Uterus (tissue), 4 donors: ENCODE measurements around the gene ST8SIA2. TPM values are rescaled to one million over a fixed set of nuclear protein-coding genes. Genes with fewer than 3 reads are reported as not detected.

Experiments
- DNase-seq, 2 donors: peaks; one replicate each; pipeline ENCODE4 v3.0.0-alpha.2; 2019 to 2020
- H3K27ac ChIP-seq, 2 donors: fragments of 200-600 bp; sonication (generic); 1 replicate in 1 of 2; 2 replicates in 1 of 2; pipeline ENCODE4 v1.5.1; 2016 to 2018
- H3K27me3 ChIP-seq, 2 donors: fragments of 200-600 bp; sonication (generic); one replicate each; pipeline ENCODE4 v1.5.1; 2018 to 2019; ENCODE audit warnings: control low read depth in 1 of 2
- H3K36me3 ChIP-seq, 2 donors: fragments of 200-600 bp; sonication (generic); one replicate each; pipeline ENCODE4 v1.5.1; 2019; ENCODE audit warnings: control low read depth in 1 of 2
- H3K4me1 ChIP-seq, 2 donors: fragments of 200-600 bp; sonication (generic); one replicate each; pipeline ENCODE4 v1.5.1; 2018 to 2019; ENCODE audit warnings: control low read depth in 1 of 2
- H3K4me3 ChIP-seq, 2 donors: fragments of 200-600 bp; sonication (generic); 1 replicate in 1 of 2; 2 replicates in 1 of 2; pipeline ENCODE4 v1.5.1; 2018 to 2019; ENCODE audit warnings: mild to moderate bottlenecking in 1 of 2
- H3K9me3 ChIP-seq, 2 donors: fragments of 200-600 bp; sonication (generic); one replicate each; pipeline ENCODE4 v1.5.1; 2019; ENCODE audit warnings: control low read depth in 1 of 2
- CTCF ChIP-seq, 4 experiments: fragments of 200-600 bp in 2 of 4; fragments of 450-650 bp in 2 of 4; sonication (generic) in 2 of 4; IDR thresholded peaks; one replicate each; pipeline ENCODE4 v1.5.1; 2016 to 2019; ENCODE audit warnings: antibody characterized with exemption in 4 of 4, mild to moderate bottlenecking in 2 of 4, moderate library complexity in 1 of 4
- POLR2A ChIP-seq, 2 donors: fragments of 450-650 bp; IDR thresholded peaks; one replicate each; pipeline ENCODE4 v1.6.1; 2016; ENCODE audit warnings: antibody characterized with exemption in 2 of 2, mild to moderate bottlenecking in 1 of 2, moderate library complexity in 1 of 2
- intact Hi-C: fragments of 100-400 bp; cut with DNase I; formaldehyde crosslinking; loops from one replicate; pipeline ENCODE4 v1.15.1; 2023; ENCODE audit warnings: low total_unique reads
- total RNA-seq, 4 donors: library from RNA; depleted of rRNA in 3 of 4; stranded (reverse); fragments of >200 nt in 3 of 4; gene quantifications; one replicate each; pipeline versions ENCODE4 v1.1.0 to v1.2.4, GENCODE V29; 2014 to 2023
- donor health status: DM: yes; HTN: yes; CAD: no.

The ST8SIA2 gene
- total RNA-seq, 4 donors from 2014 or later: 4.1 TPM; not detected in 3

GRCh38 chr15:92375057-92375456, 18.6 kb upstream of the ST8SIA2 start:
- no peaks in the 10 kb centered on the region for H3K4me1 ChIP-seq
- no peak for TF ChIP-seq CTCF (IDR thresholded peaks at IDR 0.05)
- TF ChIP-seq POLR2A (IDR thresholded peaks at IDR 0.05): no peak
- H3K27ac ChIP-seq: no peak overlapping the region
- H3K4me3 ChIP-seq: no peak overlapping the region
- DNase-seq: no peak
- H3K9me3 ChIP-seq: no peaks in the 10 kb centered on the region
- no peaks in the 10 kb centered on the region for H3K36me3 ChIP-seq
- intact Hi-C loops: no loop called here
- H3K27me3 ChIP-seq: no peaks in the 10 kb centered on the region

- no peak for DNase-seq
- no peaks in the 10 kb centered on the region for H3K27me3 ChIP-seq
- no peak for TF ChIP-seq POLR2A (IDR thresholded peaks at IDR 0.05)
- no peak for TF ChIP-seq CTCF (IDR thresholded peaks at IDR 0.05)
- H3K36me3 ChIP-seq: no peaks in the 10 kb centered on the region
- H3K9me3 ChIP-seq: no peaks in the 10 kb centered on the region
- no peak overlapping the region for H3K27ac ChIP-seq
- H3K4me3 ChIP-seq: no peak overlapping the region
- intact Hi-C loops: no loop called here
- no peaks in the 10 kb centered on the region for H3K4me1 ChIP-seq
These were observed 17.6 kb upstream of the ST8SIA2 start for GRCh38 chr15:92376109-92376508.

- Histone ChIP-seq H3K27me3 (no peaks in the 10 kb centered on the region), H3K36me3 (no peaks in the 10 kb centered on the region), H3K27ac (no peak overlapping the region), H3K9me3 (no peaks in the 10 kb centered on the region), H3K4me1 (no peaks in the 10 kb centered on the region), H3K4me3 (no peak overlapping the region)
- no peak for DNase-seq
- intact Hi-C loops: no loop called here
- TF ChIP-seq POLR2A (IDR thresholded peaks at IDR 0.05): no peak
- no peak for TF ChIP-seq CTCF (IDR thresholded peaks at IDR 0.05)
These were observed 16.4 kb upstream of the ST8SIA2 start for GRCh38 chr15:92377083-92377789.

GRCh38 chr15:92383519-92384324, 10.0 kb upstream of the ST8SIA2 start:
- no peaks in the 10 kb centered on the region for H3K27me3 ChIP-seq
- TF ChIP-seq POLR2A (IDR thresholded peaks at IDR 0.05): no peak
- no peak for TF ChIP-seq CTCF (IDR thresholded peaks at IDR 0.05)
- no peak for DNase-seq
- H3K4me1 ChIP-seq: no peaks in the 10 kb centered on the region
- H3K4me3 ChIP-seq: no peak overlapping the region
- H3K36me3 ChIP-seq: no peaks in the 10 kb centered on the region
- no peaks in the 10 kb centered on the region for H3K9me3 ChIP-seq
- intact Hi-C loops: no loop called here
- H3K27ac ChIP-seq: no peak overlapping the region

- intact Hi-C loops: no loop called here
- Histone ChIP-seq H3K9me3 (no peaks in the 10 kb centered on the region), H3K4me1 (no peaks in the 10 kb centered on the region), H3K36me3 (no peaks in the 10 kb centered on the region), H3K27me3 (no peaks in the 10 kb centered on the region), H3K4me3 (no peak overlapping the region), H3K27ac (no peak overlapping the region)
- no peak for TF ChIP-seq POLR2A (IDR thresholded peaks at IDR 0.05)
- TF ChIP-seq CTCF (IDR thresholded peaks at IDR 0.05): no peak
- no peak for DNase-seq
These were observed 9.3 kb upstream of the ST8SIA2 start for GRCh38 chr15:92384381-92384780.
